ENCODE data around the gene MAN1A1. TPM values are rescaled to one million over a fixed set of nuclear protein-coding genes. Genes with fewer than 3 reads are reported as not detected.

The MAN1A1 gene
- total RNA-seq, 4 donors from 2014 or later = 17.8 to 34.7 (median 29.9) TPM

DNA sequence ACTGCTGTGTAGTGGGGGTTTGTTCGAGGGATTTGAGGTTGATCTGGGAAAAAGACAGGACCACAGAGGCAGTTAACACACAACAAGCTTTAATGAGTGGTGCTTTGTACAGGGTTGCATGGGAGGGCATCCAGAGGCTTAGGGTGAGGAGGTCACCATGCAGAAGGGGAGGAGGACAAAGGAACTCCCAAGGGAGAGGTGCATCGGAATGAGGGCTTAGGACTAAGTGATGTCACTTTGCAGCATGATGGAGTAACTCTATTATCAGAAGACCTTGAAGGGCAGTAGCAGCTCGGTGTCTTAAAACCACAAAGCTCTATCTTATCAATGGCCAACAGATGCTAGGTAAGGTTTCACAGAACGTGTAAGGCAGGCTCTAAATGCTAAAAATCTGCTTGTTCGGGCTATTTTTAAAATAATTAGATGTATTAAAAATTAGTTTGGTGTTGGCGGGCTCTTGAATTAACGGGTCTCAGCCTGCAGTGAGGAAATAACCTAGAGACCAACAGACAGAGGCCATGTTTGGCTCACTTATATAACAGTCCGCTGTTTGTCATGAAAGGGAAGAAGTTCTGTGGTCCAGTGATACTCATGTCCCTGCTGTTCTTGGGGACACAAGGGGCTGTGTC lies 37.9 kb downstream of the MAN1A1 start:
- TF ChIP-seq, protein P1, sequence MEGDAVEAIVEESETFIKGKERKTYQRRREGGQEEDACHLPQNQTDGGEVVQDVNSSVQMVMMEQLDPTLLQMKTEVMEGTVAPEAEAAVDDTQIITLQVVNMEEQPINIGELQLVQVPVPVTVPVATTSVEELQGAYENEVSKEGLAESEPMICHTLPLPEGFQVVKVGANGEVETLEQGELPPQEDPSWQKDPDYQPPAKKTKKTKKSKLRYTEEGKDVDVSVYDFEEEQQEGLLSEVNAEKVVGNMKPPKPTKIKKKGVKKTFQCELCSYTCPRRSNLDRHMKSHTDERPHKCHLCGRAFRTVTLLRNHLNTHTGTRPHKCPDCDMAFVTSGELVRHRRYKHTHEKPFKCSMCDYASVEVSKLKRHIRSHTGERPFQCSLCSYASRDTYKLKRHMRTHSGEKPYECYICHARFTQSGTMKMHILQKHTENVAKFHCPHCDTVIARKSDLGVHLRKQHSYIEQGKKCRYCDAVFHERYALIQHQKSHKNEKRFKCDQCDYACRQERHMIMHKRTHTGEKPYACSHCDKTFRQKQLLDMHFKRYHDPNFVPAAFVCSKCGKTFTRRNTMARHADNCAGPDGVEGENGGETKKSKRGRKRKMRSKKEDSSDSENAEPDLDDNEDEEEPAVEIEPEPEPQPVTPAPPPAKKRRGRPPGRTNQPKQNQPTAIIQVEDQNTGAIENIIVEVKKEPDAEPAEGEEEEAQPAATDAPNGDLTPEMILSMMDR (IDR thresholded peaks at IDR 0.05) = no peak
- TF ChIP-seq EP300 (IDR thresholded peaks at IDR 0.05) = no peak
- DNase-seq (ENCODE audit: low spot score in 2 of 2) = no peak
- Histone ChIP-seq H3K4me1 (peaks cover 39% of the 10 kb centered on the region), H3K27me3 (no peaks in the 10 kb centered on the region), H3K4me3 (no peak overlapping the region), H3K27ac (no peak overlapping the region), H3K36me3 (no peaks in the 10 kb centered on the region), H3K9me3 (no peaks in the 10 kb centered on the region)
- WGBS = 93% methylated on average over 8 of the region's 8 CpGs

DNA sequence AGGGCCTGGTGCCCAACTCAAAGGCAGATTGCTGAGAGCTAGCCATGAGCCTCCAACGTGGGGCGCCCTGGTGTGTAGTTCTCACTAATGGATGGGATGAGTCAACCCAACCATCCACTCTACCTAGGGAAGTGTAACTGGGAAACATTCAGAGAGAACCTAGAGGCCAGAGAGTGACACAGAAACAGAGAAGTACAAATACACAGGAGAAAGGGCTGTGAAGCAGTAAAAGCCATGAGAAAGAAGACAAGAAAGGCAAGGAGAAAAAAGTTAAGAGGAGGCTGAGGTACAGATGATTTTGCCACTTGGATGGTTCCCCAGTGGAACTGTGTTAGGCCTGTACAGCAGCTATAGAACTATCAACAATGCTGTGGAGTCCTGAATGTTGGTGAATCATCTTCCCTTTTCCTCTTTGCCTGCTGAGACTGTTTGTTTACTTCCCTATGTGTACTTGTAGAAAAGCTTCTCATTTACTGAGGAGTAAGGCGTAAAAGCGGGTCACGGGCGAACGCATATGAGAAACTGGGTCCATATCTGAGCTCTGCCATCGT lies 39.0 kb downstream of the MAN1A1 start:
- H3K9me3 ChIP-seq = no peaks in the 10 kb centered on the region
- H3K27ac ChIP-seq = no peak overlapping the region
- peaks cover 42% of the 10 kb centered on the region for H3K4me1 ChIP-seq
- H3K36me3 ChIP-seq = peaks cover 9% of the 10 kb centered on the region
- H3K27me3 ChIP-seq = no peaks in the 10 kb centered on the region
- DNase-seq (ENCODE audit: low spot score in 2 of 2) = no peak
- no peak overlapping the region for H3K4me3 ChIP-seq
- no peak for TF ChIP-seq EP300 (IDR thresholded peaks at IDR 0.05)
- no peak for TF ChIP-seq POLR2A (IDR thresholded peaks at IDR 0.05)
- TF ChIP-seq POLR2AphosphoS5 (IDR thresholded peaks at IDR 0.05) = no peak
- TF ChIP-seq, protein P1 (IDR thresholded peaks at IDR 0.05) = no peak
- 87% methylated on average over 8 of the region's 8 CpGs for WGBS

DNA sequence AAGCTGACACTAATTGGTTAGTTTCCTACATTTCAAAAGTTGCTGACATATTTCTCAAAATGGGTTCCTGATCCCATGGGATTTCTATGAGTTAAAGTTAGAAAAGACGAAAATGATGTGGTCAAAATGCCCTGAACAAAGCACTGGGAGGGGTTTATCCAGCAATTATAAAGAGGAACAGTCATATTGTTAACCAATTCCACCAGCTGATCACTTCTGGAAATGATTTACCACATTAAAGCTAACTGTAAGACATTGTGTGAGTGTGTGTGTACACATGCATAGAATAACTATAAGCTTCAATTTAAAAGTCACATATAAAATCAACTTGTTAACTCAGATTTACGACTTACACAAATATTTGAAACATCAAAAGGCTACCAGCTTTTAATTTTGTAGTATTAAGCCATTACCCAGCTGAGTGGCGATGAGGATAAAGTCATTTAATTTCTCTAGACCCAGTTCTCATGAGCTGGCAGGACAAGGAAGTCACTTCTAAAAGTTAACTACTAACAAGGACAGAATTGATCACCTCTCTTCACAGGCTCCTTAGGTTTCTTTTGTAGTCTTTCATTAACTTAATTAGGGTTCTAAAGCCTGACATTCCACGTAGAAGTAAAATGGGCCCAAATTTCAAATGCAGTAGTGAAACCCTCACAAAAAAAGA lies 40.4 kb downstream of the MAN1A1 start:
- Histone ChIP-seq H3K27me3 (no peaks in the 10 kb centered on the region), H3K4me1 (peaks cover 44% of the 10 kb centered on the region), H3K36me3 (peaks cover 11% of the 10 kb centered on the region), H3K9me3 (no peaks in the 10 kb centered on the region), H3K4me3 (no peak overlapping the region), H3K27ac (no peak overlapping the region)
- TF ChIP-seq POLR2AphosphoS5 (IDR thresholded peaks at IDR 0.05) = no peak
- no peak for TF ChIP-seq POLR2A (IDR thresholded peaks at IDR 0.05)
- TF ChIP-seq, protein P1 (IDR thresholded peaks at IDR 0.05) = no peak
- no peak for TF ChIP-seq EP300 (IDR thresholded peaks at IDR 0.05)
- WGBS = 69% methylated on average over 4 of the region's 4 CpGs
- no peak for DNase-seq (ENCODE audit: low spot score in 2 of 2)

DNA sequence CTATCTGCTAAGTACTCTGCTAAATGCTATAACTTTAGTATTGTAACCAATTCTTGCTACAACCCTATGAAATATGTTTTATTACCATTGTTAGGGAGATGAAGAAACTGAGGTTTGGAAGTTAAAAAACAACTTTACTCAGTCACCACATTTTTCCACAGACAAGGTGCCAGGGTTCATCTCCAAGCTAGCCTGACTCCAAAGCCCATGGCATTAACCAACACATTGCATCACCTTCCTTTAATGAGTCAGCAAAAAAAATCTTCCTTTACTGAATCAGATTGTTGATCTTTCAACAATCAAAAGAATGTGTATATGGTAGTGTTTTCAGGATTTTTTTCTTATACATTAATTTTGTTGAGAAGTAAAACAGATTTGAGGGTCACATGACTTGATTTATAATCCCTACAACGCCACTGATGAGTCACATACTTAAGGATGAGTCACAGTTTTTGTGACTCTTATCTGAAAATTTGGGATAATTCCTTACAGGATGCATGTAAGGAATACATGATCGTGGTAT lies 41.5 kb downstream of the MAN1A1 start:
- no peak overlapping the region for H3K4me3 ChIP-seq
- WGBS = 28% methylated on average over 2 of the region's 2 CpGs
- no peaks in the 10 kb centered on the region for H3K9me3 ChIP-seq
- H3K4me1 ChIP-seq = peaks cover 39% of the 10 kb centered on the region
- H3K36me3 ChIP-seq = peaks cover 11% of the 10 kb centered on the region
- no peak for DNase-seq (ENCODE audit: low spot score in 2 of 2)
- H3K27ac ChIP-seq = no peak overlapping the region
- TF ChIP-seq POLR2A (IDR thresholded peaks at IDR 0.05) (no peak), POLR2AphosphoS5 (IDR thresholded peaks at IDR 0.05) (peak in 1 of 3 donors; percentile 73), EP300 (IDR thresholded peaks at IDR 0.05) (no peak)
- TF ChIP-seq, protein P1 (IDR thresholded peaks at IDR 0.05) = no peak
- no peaks in the 10 kb centered on the region for H3K27me3 ChIP-seq

DNA sequence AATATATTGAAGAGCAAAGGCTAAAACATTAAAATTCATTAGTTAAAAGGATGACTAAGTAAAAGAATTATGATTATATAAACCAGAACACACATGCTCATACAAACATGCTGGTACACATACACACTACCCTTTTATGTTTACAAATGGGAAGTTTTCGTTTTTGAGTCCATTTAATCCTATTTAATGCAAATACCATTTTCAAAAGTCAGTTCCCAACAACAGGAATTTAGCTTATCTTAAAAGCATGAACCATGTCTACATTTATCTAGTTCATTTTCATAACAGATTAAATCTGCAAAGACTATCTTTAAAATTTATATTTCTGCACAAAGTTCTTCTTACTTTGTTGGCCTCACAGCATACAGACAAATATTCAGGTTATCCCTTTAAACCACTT lies 42.5 kb downstream of the MAN1A1 start:
- H3K36me3 ChIP-seq = peaks cover 15% of the 10 kb centered on the region
- H3K9me3 ChIP-seq = no peaks in the 10 kb centered on the region
- no peak for DNase-seq (ENCODE audit: low spot score in 2 of 2)

More for the DNA sequence above, 42.5 kb downstream of the MAN1A1 start:
- 58% methylated on average over 1 of the region's 1 CpG for WGBS
- Histone ChIP-seq H3K4me3 (no peak overlapping the region), H3K27ac (no peak overlapping the region), H3K27me3 (no peaks in the 10 kb centered on the region), H3K4me1 (peaks cover 34% of the 10 kb centered on the region)
- TF ChIP-seq POLR2A (IDR thresholded peaks at IDR 0.05) = no peak
- no peak for TF ChIP-seq POLR2AphosphoS5 (IDR thresholded peaks at IDR 0.05)

All from suprapubic skin (tissue), 4 donors.